Measurements from ENCODE around the gene KRTAP10-3.

KRTAP10-3 gene

GRCh38 chr21:44531606-44532564 is 26.7 kb downstream of the KRTAP10-3 start:
- no peaks in the 10 kb centered on the region for H3K27me3 ChIP-seq (ENCODE audit: low read depth, low read length)

GRCh38 chr21:44530903-44531605 is 27.5 kb downstream of the KRTAP10-3 start:
- Histone ChIP-seq H2AFZ (ENCODE audit: low read depth, low read length) (no peak overlapping the region), H3K9ac (ENCODE audit: low read length) (no peak overlapping the region), H3K4me2 (ENCODE audit: low read length) (no peak overlapping the region), H3K79me2 (ENCODE audit: low read length) (no peaks in the 10 kb centered on the region), H3K27me3 (ENCODE audit: low read depth, low read length) (no peaks in the 10 kb centered on the region), H3K27ac (ENCODE audit: low read length) (no peak overlapping the region), H3K4me3 (ENCODE audit: low read length) (no peak overlapping the region), H3K4me1 (ENCODE audit: low read length) (no peaks in the 10 kb centered on the region), H3K36me3 (replicated peaks; ENCODE audit: low read depth, low read length) (no peaks in the 10 kb centered on the region), H3K9me3 (ENCODE audit: insufficient read depth, low read length) (no peaks in the 10 kb centered on the region), H4K20me1 (ENCODE audit: insufficient read depth, low read length) (no peaks in the 10 kb centered on the region)
- no peak for TF ChIP-seq EZH2phosphoT487 (IDR thresholded peaks at IDR 0.05; ENCODE audit: low read depth)
- TF ChIP-seq CTCF (IDR thresholded peaks at IDR 0.05; ENCODE audit: low read depth, low read length): no peak

More at GRCh38 chr21:44531606-44532564, 26.7 kb downstream of the KRTAP10-3 start:
- H3K4me2 ChIP-seq (ENCODE audit: low read length): no peak overlapping the region
- H3K9me3 ChIP-seq (ENCODE audit: insufficient read depth, low read length): no peaks in the 10 kb centered on the region
- no peak overlapping the region for H3K27ac ChIP-seq (ENCODE audit: low read length)
- no peak overlapping the region for H3K9ac ChIP-seq (ENCODE audit: low read length)
- no peak for TF ChIP-seq CTCF (IDR thresholded peaks at IDR 0.05; ENCODE audit: low read depth, low read length)
- no peak for TF ChIP-seq EZH2phosphoT487 (IDR thresholded peaks at IDR 0.05; ENCODE audit: low read depth)
- H3K36me3 ChIP-seq (replicated peaks; ENCODE audit: low read depth, low read length): no peaks in the 10 kb centered on the region
- no peak overlapping the region for H3K4me3 ChIP-seq (ENCODE audit: low read length)
- H3K79me2 ChIP-seq (ENCODE audit: low read length): no peaks in the 10 kb centered on the region
- H2AFZ ChIP-seq (ENCODE audit: low read depth, low read length): no peak overlapping the region
- no peaks in the 10 kb centered on the region for H3K4me1 ChIP-seq (ENCODE audit: low read length)
- H4K20me1 ChIP-seq (ENCODE audit: insufficient read depth, low read length): no peaks in the 10 kb centered on the region

GRCh38 chr21:44530221-44530902 is 28.2 kb downstream of the KRTAP10-3 start:
- Histone ChIP-seq H3K9me3 (ENCODE audit: insufficient read depth, low read length) (no peaks in the 10 kb centered on the region), H2AFZ (ENCODE audit: low read depth, low read length) (no peak overlapping the region), H3K27ac (ENCODE audit: low read length) (no peak overlapping the region), H3K79me2 (ENCODE audit: low read length) (no peaks in the 10 kb centered on the region), H4K20me1 (ENCODE audit: insufficient read depth, low read length) (no peaks in the 10 kb centered on the region), H3K36me3 (replicated peaks; ENCODE audit: low read depth, low read length) (no peaks in the 10 kb centered on the region), H3K4me1 (ENCODE audit: low read length) (no peaks in the 10 kb centered on the region), H3K27me3 (ENCODE audit: low read depth, low read length) (no peaks in the 10 kb centered on the region), H3K4me2 (ENCODE audit: low read length) (no peak overlapping the region), H3K9ac (ENCODE audit: low read length) (no peak overlapping the region), H3K4me3 (ENCODE audit: low read length) (no peak overlapping the region)
- TF ChIP-seq EZH2phosphoT487 (IDR thresholded peaks at IDR 0.05; ENCODE audit: low read depth): no peak
- no peak for TF ChIP-seq CTCF (IDR thresholded peaks at IDR 0.05; ENCODE audit: low read depth, low read length)
